H1 (cell line): Measurements from ENCODE around the gene LAMTOR4. TPM values are rescaled to one million over a fixed set of nuclear protein-coding genes. Genes with fewer than 3 reads are reported as not detected.

Source experiments
- CTCF ChIA-PET: fragments of 300-600 bp; sonication (Branson Sonifier 250); formaldehyde crosslinking; loops from one replicate; lab custom pipeline; 2021; ENCODE audit not compliant: partially characterized antibody; lab: Charles Lee
- POLR2A ChIA-PET: fragments of 300-600 bp; sonication (Branson Sonifier 250); formaldehyde crosslinking; loops from one replicate; lab custom pipeline; 2021; ENCODE audit warnings: inconsistent platforms; ENCODE audit not compliant: partially characterized antibody; lab: Charles Lee
- DNase-seq, 2 experiments: peaks; one replicate each; pipeline versions ENCODE4 v3.0.0 to v3.0.0-alpha.2; 2010 to 2022; ENCODE audit warnings: low spot score in 2 of 2, low read depth in 1 of 2, mixed read lengths in 1 of 2
- FAIRE-seq: peaks from 2 replicates; lab custom pipeline; 2011; peaks lifted over from hg19 to GRCh38; lab: Jason Lieb, UNC
- H2AFZ ChIP-seq: 2 replicates; pipeline ENCODE4 v1.8.1; 2012; ENCODE audit warnings: low read length, inconsistent platforms
- H2AK5ac ChIP-seq: 2 replicates; pipeline ENCODE4 v1.6.1; 2013; ENCODE audit warnings: low read depth, low read length
- H2BK120ac ChIP-seq: replicated peaks from 2 replicates; pipeline ENCODE3; 2013; ENCODE audit warnings: low read depth, low read length, inconsistent platforms
- H2BK12ac ChIP-seq: 2 replicates; pipeline ENCODE4 v1.6.1; 2013; ENCODE audit warnings: low read depth, low read length
- H2BK15ac ChIP-seq: 2 replicates; pipeline ENCODE4 v1.6.1; 2013; ENCODE audit warnings: low read length
- H2BK20ac ChIP-seq: 2 replicates; pipeline ENCODE4 v1.6.1; 2013; ENCODE audit warnings: low read length
- H2BK5ac ChIP-seq: 2 replicates; pipeline ENCODE4 v1.6.1; 2013; ENCODE audit warnings: low read depth, low read length
- H3K14ac ChIP-seq: 2 replicates; pipeline ENCODE4 v1.6.1; 2013; ENCODE audit warnings: inconsistent platforms; ENCODE audit not compliant: insufficient read length
- H3K18ac ChIP-seq: 2 replicates; pipeline ENCODE4 v1.6.1; 2013; ENCODE audit warnings: low read length; ENCODE audit errors: extremely low read depth
- H3K23ac ChIP-seq: 2 replicates; pipeline ENCODE4 v1.6.1; 2013; ENCODE audit warnings: inconsistent platforms; ENCODE audit not compliant: insufficient read length
- H3K23me2 ChIP-seq: 2 replicates; pipeline ENCODE4 v1.6.1; 2013; ENCODE audit warnings: low read depth, low read length
- H3K27ac ChIP-seq: 2 replicates; pipeline ENCODE4 v1.6.1; 2011; ENCODE audit warnings: low read depth, low read length, inconsistent platforms
- H3K27me3 ChIP-seq, 4 experiments: replicated peaks in 1 of 4; 1 replicate in 1 of 4; 2 replicates in 3 of 4; pipeline versions ENCODE4 v1.6.1 to v1.8.1; 2011 to 2013; ENCODE audit warnings: low read length in 3 of 4, mild to moderate bottlenecking in 3 of 4, inconsistent platforms in 2 of 4, mixed read lengths in 2 of 4, moderate library complexity in 1 of 4; ENCODE audit not compliant: control insufficient read depth in 3 of 4, insufficient read depth in 3 of 4; ENCODE audit errors: extremely low read depth in 1 of 4
- H3K36me3 ChIP-seq, 4 experiments: 2 replicates each; pipeline versions ENCODE4 v1.6.1 to v1.8.1; 2011 to 2013; ENCODE audit warnings: mild to moderate bottlenecking in 4 of 4, low read length in 3 of 4, moderate library complexity in 2 of 4, control low read depth in 1 of 4, inconsistent platforms in 1 of 4; ENCODE audit not compliant: insufficient read depth in 4 of 4, control insufficient read depth in 2 of 4
- H3K4ac ChIP-seq: replicated peaks from 2 replicates; pipeline ENCODE3; 2013; ENCODE audit warnings: low read length, low read depth, mixed read lengths, inconsistent platforms; ENCODE audit not compliant: insufficient read length
- H3K4me1 ChIP-seq, 4 experiments: replicated peaks in 1 of 4; 1 replicate in 1 of 4; 2 replicates in 3 of 4; pipeline versions ENCODE4 v1.6.1 to v1.8.1; 2011 to 2013; ENCODE audit warnings: low read length in 3 of 4, inconsistent platforms in 2 of 4, mixed read lengths in 1 of 4; ENCODE audit not compliant: insufficient read depth in 4 of 4, control insufficient read depth in 3 of 4
- H3K4me2 ChIP-seq, 2 experiments: 2 replicates each; pipeline versions ENCODE4 v1.6.1 to v1.8.1; 2011 to 2013; ENCODE audit warnings: low read depth in 2 of 2, low read length in 2 of 2, control low read depth in 1 of 2, inconsistent platforms in 1 of 2, mild to moderate bottlenecking in 1 of 2; ENCODE audit not compliant: insufficient read depth in 1 of 2
- H3K4me3 ChIP-seq, 4 experiments: fragments of 200-600, 300-600 bp in 1 of 4; sonication (generic), shearing (Covaris generic), sonication (Bioruptor Twin) in 1 of 4; 2 replicates each; pipeline versions ENCODE4 v1.5.1 to v1.8.1; 2011 to 2016; ENCODE audit warnings: low read length in 4 of 4, low read depth in 3 of 4, control low read depth in 2 of 4, inconsistent platforms in 2 of 4, mild to moderate bottlenecking in 2 of 4, mixed read lengths in 1 of 4, moderate library complexity in 1 of 4; ENCODE audit not compliant: insufficient read depth in 2 of 4; ENCODE audit errors: extremely low read depth in 1 of 4
- H3K56ac ChIP-seq: replicated peaks from 2 replicates; pipeline ENCODE3; 2013; ENCODE audit warnings: low read depth, mild to moderate bottlenecking, mixed read lengths, low read length, inconsistent platforms; ENCODE audit not compliant: insufficient read length
- H3K79me1 ChIP-seq: 2 replicates; pipeline ENCODE4 v1.6.1; 2013; ENCODE audit warnings: low read depth, low read length, control low read depth
- H3K79me2 ChIP-seq, 2 experiments: 2 replicates each; pipeline versions ENCODE4 v1.6.1 to v1.8.1; 2012 to 2013; ENCODE audit warnings: low read length in 2 of 2, mild to moderate bottlenecking in 2 of 2, inconsistent platforms in 1 of 2; ENCODE audit not compliant: insufficient read depth in 2 of 2, control insufficient read depth in 1 of 2
- H3K9ac ChIP-seq, 4 experiments: replicated peaks in 1 of 4; 1 replicate in 1 of 4; 2 replicates in 3 of 4; pipeline versions ENCODE4 v1.6.1 to v1.8.1; 2011 to 2013; ENCODE audit warnings: low read depth in 3 of 4, low read length in 3 of 4, control low read depth in 2 of 4, mild to moderate bottlenecking in 2 of 4, moderate library complexity in 2 of 4, inconsistent platforms in 1 of 4; ENCODE audit errors: extremely low read depth in 1 of 4
- H3K9me3 ChIP-seq, 2 experiments: 2 replicates each; pipeline versions ENCODE4 v1.6.1 to v1.8.1; 2012 to 2013; ENCODE audit warnings: mild to moderate bottlenecking in 2 of 2, moderate library complexity in 2 of 2, control low read depth in 1 of 2, inconsistent platforms in 1 of 2, low read depth in 1 of 2, low read length in 1 of 2, mixed read lengths in 1 of 2; ENCODE audit not compliant: insufficient read depth in 2 of 2
- H4K20me1 ChIP-seq, 2 experiments: replicated peaks in 1 of 2; 2 replicates each; pipeline versions ENCODE3 to v1.8.1; 2011 to 2013; ENCODE audit warnings: inconsistent platforms in 2 of 2, low read length in 2 of 2, mild to moderate bottlenecking in 1 of 2; ENCODE audit not compliant: insufficient read depth in 2 of 2, control insufficient read depth in 1 of 2
- H4K5ac ChIP-seq: 2 replicates; pipeline ENCODE4 v1.6.1; 2013; ENCODE audit warnings: low read length, low read depth, mixed read lengths, inconsistent platforms; ENCODE audit not compliant: insufficient read length
- H4K8ac ChIP-seq: 2 replicates; pipeline ENCODE4 v1.8.0; 2013; ENCODE audit warnings: mild to moderate bottlenecking, moderate library complexity, low read length, inconsistent platforms; ENCODE audit not compliant: insufficient read depth; ENCODE audit errors: extremely low read depth
- H4K91ac ChIP-seq: replicated peaks from 2 replicates; pipeline ENCODE3; 2013; ENCODE audit warnings: low read length, mixed read lengths, inconsistent platforms; ENCODE audit not compliant: insufficient read length
- ATF3 ChIP-seq: IDR thresholded peaks from 2 replicates; pipeline ENCODE4 v1.6.1; 2011; ENCODE audit warnings: low read depth, mild to moderate bottlenecking, low read length; ENCODE audit not compliant: insufficient read depth
- CHD2 ChIP-seq: IDR thresholded peaks from 2 replicates; pipeline ENCODE4 v1.6.1; 2012; ENCODE audit warnings: low read length, improper control_type of control experiment
- GABPA ChIP-seq: IDR thresholded peaks from 2 replicates; pipeline ENCODE4 v1.6.1; 2011; ENCODE audit warnings: mild to moderate bottlenecking, low read length, moderate library complexity, borderline replicate concordance; ENCODE audit not compliant: insufficient read depth
- MAX ChIP-seq: IDR thresholded peaks from 2 replicates; pipeline ENCODE4 v1.6.1; 2012; ENCODE audit warnings: inconsistent platforms
- SRF ChIP-seq: IDR thresholded peaks from 2 replicates; pipeline ENCODE4 v1.6.1; 2011; ENCODE audit warnings: mild to moderate bottlenecking, low read depth, low read length, moderate library complexity
- polyA plus RNA-seq, 7 experiments: library from polyadenylated mRNA; depleted of rRNA in 3 of 7; stranded (reverse) in 5 of 7; unstranded in 2 of 7; fragments of >200 nt in 5 of 7; fragments of 200-250 nt in 2 of 7; gene quantifications; 1 replicate in 5 of 7; 2 replicates in 1 of 7; 4 replicates in 1 of 7; pipeline versions ENCODE4 v1.2.1 to v1.2.3, GENCODE V29; 2011 to 2013; ENCODE audit warnings: missing spikeins in 2 of 7, mixed read lengths in 2 of 7
- total RNA-seq: library from RNA; stranded (reverse); fragmentation: NEBNext Ultra II Directional; extraction: Animal tissue kit (Norgen Biotek cat#: 25700); gene quantifications from 2 replicates; pipeline ENCODE4 v1.2.1, GENCODE V29; 2021

Gene LAMTOR4
- total and polyA plus RNA-seq, 2 of the 8 experiments (the other 6 are each of a cell fraction or from before 2014, with no cell fraction given) = 153 to 622 TPM

DNA sequence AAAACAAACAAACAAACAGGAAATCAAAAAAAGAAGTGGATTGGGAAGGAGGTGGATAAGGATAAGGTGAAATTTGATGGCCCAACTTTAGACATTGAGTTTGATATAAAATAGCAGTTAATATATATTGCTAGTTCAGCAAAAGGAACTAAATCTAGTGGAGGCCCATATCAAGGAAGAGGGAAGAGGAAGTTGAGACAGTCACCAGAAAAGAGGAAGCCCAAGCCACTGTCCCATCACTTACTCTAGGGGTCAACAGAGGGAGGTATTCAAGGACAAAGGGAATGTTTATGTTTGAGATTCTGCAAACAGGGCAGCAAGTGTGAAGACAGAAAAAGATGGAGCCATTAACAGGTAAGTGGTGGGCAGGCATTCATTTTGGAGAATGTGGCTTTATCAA, 3.7 kb downstream of the LAMTOR4 start:
- CTCF ChIA-PET = interaction anchor here (0.7 to 7.9 kb wide), 2 partner anchors 10 to 19 kb away, joined by 3 to 83 read pairs; no protein-coding TSS in a partner anchor
- FAIRE-seq = no peak
- H3K18ac ChIP-seq = no peak overlapping the region

More for the DNA sequence above, 3.7 kb downstream of the LAMTOR4 start:
- Histone ChIP-seq H2BK5ac (no peak overlapping the region), H4K20me1 (peaks cover 14 to 28% of the 10 kb centered on the region in 2 experiments), H3K36me3 (peaks cover 8 to 47% (median 26%) of the 10 kb centered on the region in 4 experiments), H3K27ac (no peak overlapping the region), H2BK20ac (no peak overlapping the region), H4K5ac (no peak overlapping the region), H3K14ac (no peak overlapping the region), H3K9me3 (no peaks in the 10 kb centered on the region), H3K79me1 (no peaks in the 10 kb centered on the region; the same call in 1 of the 2 replicates), H3K56ac (no peak overlapping the region), H3K79me2 (peaks cover 0 to 12% of the 10 kb centered on the region in 2 experiments; a peak in 2 of 4 replicates), H3K23ac (no peak overlapping the region), H4K91ac (no peak overlapping the region), H3K4me2 (no peak overlapping the region), H3K4ac (no peak overlapping the region), H2BK120ac (no peak overlapping the region), H3K9ac (no peak overlapping the region), H3K23me2 (peaks cover 4% of the 10 kb centered on the region), H2BK15ac (no peak overlapping the region), H3K4me3 (no peak overlapping the region), H3K4me1 (peaks cover 0 to 11% (median 4%) of the 10 kb centered on the region in 4 experiments; a peak in 5 of 7 replicates), H2AK5ac (no peak overlapping the region), H4K8ac (no peak overlapping the region), H2AFZ (no peak overlapping the region), H3K27me3 (no peaks in the 10 kb centered on the region), H2BK12ac (no peak overlapping the region)
- TF ChIP-seq MAX (no peak), CHD2 (no peak), SRF (no peak), ATF3 (no peak), GABPA (no peak)
- POLR2A ChIA-PET = interaction anchor here (0.6 to 9.9 kb wide), 3 partner anchors 12 to 52 kb away, joined by 3 to 145 read pairs (median 4); partner anchors contain the start of gene GAL3ST4
- DNase-seq = no peak
